ENCODE results near the gene ADGRG3. TPM values are rescaled to one million over a fixed set of nuclear protein-coding genes. Genes with fewer than 3 reads are reported as not detected.

Gene ADGRG3
- total RNA-seq, 1 donor from 2014 or later: 7.7 TPM

DNA sequence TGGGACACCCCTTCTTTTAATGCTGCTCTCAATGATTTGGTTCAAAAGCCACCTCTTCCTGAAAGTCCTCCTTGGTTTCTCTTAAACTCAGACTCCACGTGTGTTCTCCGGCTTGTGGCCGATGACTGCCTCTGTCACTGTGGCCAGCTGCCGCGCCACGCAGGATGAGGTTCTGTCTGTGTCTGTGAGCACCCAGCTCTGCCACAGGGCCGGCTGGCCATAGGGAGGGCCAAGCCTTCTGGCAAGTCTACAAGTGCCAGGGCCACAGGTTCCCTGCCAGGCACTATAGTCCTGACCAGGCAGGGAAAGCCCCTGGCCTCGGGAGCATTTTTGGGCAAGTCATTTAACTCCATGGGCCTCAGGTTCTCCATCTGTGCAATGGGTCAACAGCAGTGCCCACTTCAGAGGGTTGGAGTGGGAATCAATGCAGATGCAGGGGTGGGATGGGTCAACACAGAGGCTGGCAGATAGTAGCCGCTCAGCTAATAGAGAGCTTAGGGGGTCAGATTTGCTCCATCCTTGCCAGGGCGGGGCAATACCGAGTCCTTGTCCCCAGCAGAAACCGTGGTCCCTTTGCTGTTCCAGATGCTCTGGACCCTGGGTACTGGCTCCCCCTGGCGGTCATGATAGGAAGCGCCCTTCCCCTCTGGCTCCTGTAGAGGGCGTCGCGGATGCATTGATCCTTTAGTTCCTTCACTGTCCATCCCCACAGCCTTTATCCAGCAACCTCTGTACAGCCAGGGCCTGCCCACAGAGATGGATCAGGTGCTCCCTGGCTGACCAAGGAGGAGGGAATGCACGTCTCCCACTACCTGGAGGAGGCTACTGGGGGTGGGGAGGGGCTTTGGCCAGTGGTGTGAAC lies 19.3 kb upstream of the ADGRG3 start:
- DNase-seq (peak; percentile 86), ATAC-seq (peak; percentile 81 to 89)
- Histone ChIP-seq H3K9me3 (no peaks in the 10 kb centered on the region), H3K4me1 (peaks cover 29% of the 10 kb centered on the region), H3K27ac (peak overlapping the region; percentile 64), H3K4me3 (no peak overlapping the region), H3K27me3 (ENCODE audit: low read depth) (no peaks in the 10 kb centered on the region), H3K36me3 (peaks cover 16% of the 10 kb centered on the region)
- TF ChIP-seq, protein P1, sequence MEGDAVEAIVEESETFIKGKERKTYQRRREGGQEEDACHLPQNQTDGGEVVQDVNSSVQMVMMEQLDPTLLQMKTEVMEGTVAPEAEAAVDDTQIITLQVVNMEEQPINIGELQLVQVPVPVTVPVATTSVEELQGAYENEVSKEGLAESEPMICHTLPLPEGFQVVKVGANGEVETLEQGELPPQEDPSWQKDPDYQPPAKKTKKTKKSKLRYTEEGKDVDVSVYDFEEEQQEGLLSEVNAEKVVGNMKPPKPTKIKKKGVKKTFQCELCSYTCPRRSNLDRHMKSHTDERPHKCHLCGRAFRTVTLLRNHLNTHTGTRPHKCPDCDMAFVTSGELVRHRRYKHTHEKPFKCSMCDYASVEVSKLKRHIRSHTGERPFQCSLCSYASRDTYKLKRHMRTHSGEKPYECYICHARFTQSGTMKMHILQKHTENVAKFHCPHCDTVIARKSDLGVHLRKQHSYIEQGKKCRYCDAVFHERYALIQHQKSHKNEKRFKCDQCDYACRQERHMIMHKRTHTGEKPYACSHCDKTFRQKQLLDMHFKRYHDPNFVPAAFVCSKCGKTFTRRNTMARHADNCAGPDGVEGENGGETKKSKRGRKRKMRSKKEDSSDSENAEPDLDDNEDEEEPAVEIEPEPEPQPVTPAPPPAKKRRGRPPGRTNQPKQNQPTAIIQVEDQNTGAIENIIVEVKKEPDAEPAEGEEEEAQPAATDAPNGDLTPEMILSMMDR (IDR thresholded peaks at IDR 0.05): peak; percentile 100
- intact Hi-C loops (cut with DNase I): loop anchor here (10.0 kb wide), 1 partner anchor 54 kb away; no protein-coding TSS in a partner anchor

DNA sequence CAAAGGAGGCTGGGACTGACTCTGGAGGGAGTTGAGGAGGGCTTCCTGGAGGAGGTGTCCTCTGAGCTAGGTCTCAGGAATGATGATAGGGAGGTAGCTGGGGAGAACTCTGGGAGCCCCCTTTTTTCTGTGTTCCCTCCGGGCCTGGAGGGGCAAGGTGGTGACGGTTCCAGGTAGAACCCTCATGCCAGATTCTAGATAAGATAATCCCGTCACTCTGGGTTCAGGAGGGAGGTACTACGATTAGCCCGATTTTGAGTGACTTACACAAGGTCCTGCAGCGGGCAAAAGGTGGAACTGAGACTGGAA lies 18.7 kb upstream of the ADGRG3 start:
- TF ChIP-seq, protein P1 (IDR thresholded peaks at IDR 0.05): no peak
- H3K4me1 ChIP-seq: peaks cover 27% of the 10 kb centered on the region
- no peak overlapping the region for H3K27ac ChIP-seq
- DNase-seq: no peak
- no peak for ATAC-seq
- peaks cover 16% of the 10 kb centered on the region for H3K36me3 ChIP-seq
- intact Hi-C loops (cut with DNase I): loop anchor here (10.0 kb wide), 1 partner anchor 55 kb away; no protein-coding TSS in a partner anchor
- no peak overlapping the region for H3K4me3 ChIP-seq
- no peaks in the 10 kb centered on the region for H3K9me3 ChIP-seq
- no peaks in the 10 kb centered on the region for H3K27me3 ChIP-seq (ENCODE audit: low read depth)

DNA sequence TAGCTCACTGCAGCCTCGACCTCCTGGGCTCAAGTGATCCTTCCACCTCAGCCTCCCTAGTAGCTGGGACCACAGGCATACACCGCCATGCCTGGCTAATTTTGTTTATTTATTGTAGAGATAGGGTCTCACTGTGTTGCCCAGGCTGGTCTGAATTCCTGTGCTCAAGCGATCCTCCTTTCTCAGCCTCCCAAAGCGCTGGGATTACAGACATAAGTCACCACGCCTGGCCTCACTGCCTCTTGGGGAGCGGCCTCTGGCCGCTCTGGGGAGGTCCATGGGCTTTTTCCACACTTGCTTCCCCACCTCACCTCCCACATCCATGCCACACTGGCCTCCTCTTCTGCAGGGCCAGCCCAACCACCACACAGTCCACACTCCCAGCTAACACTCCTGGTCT lies 18.3 kb upstream of the ADGRG3 start:
- H3K36me3 ChIP-seq: peaks cover 16% of the 10 kb centered on the region
- DNase-seq (no peak), ATAC-seq (no peak)
- H3K9me3 ChIP-seq: no peaks in the 10 kb centered on the region
- H3K4me1 ChIP-seq: peaks cover 27% of the 10 kb centered on the region
- intact Hi-C loops (cut with DNase I): loop anchor here (10.0 kb wide), 1 partner anchor 55 kb away; no protein-coding TSS in a partner anchor
- no peak overlapping the region for H3K4me3 ChIP-seq
- H3K27me3 ChIP-seq (ENCODE audit: low read depth): no peaks in the 10 kb centered on the region
- H3K27ac ChIP-seq: no peak overlapping the region
- TF ChIP-seq, protein P1 (IDR thresholded peaks at IDR 0.05): no peak

DNA sequence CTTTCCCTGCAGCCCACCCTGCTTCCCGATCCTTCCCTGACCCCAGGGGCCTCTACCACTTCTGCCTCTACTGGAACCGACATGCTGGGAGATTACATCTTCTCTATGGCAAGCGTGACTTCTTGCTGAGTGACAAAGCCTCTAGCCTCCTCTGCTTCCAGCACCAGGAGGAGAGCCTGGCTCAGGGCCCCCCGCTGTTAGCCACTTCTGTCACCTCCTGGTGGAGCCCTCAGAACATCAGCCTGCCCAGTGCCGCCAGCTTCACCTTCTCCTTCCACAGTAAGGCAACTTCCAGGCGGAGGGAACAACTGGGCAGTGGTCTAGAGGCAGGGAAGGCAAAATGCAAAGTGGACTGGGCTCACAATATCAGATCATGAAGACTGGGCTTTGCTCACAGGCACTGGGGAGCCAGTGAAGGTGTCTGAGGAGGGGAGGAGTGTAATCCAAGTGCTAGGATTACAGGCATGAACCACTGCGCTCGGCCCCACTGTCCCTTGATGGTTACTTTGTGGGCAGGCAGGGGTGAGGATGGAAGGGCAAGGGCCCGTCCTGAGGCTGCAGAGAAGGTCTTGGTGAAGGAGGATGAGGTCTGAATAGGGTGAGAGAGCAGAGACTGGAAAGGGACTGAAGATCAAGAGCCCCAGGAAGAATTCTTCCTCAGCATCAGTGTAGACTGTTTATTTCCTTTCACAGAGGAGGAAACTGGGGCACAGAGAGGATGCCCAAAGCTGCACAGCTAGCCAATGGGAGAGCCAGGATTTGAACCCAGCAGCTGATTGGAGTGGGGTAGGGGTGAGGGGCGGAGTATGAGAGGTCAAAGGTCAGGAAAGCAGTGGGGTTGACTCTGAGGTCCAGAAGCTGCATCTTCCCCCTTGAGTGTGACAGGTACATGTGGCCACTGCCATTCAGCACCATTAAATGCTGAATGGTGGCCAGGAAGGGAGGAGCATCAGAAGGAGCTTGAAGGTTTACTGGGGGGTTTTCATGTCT lies 16.5 kb upstream of the ADGRG3 start:
- H3K27me3 ChIP-seq (ENCODE audit: low read depth): no peaks in the 10 kb centered on the region
- intact Hi-C loops (cut with DNase I): no loop called here
- TF ChIP-seq, protein P1 (IDR thresholded peaks at IDR 0.05): no peak
- DNase-seq (no peak), ATAC-seq (no peak)
- H3K4me1 ChIP-seq: peaks cover 22% of the 10 kb centered on the region
- H3K9me3 ChIP-seq: no peaks in the 10 kb centered on the region
- H3K27ac ChIP-seq: no peak overlapping the region
- no peak overlapping the region for H3K4me3 ChIP-seq
- peaks cover 22% of the 10 kb centered on the region for H3K36me3 ChIP-seq

DNA sequence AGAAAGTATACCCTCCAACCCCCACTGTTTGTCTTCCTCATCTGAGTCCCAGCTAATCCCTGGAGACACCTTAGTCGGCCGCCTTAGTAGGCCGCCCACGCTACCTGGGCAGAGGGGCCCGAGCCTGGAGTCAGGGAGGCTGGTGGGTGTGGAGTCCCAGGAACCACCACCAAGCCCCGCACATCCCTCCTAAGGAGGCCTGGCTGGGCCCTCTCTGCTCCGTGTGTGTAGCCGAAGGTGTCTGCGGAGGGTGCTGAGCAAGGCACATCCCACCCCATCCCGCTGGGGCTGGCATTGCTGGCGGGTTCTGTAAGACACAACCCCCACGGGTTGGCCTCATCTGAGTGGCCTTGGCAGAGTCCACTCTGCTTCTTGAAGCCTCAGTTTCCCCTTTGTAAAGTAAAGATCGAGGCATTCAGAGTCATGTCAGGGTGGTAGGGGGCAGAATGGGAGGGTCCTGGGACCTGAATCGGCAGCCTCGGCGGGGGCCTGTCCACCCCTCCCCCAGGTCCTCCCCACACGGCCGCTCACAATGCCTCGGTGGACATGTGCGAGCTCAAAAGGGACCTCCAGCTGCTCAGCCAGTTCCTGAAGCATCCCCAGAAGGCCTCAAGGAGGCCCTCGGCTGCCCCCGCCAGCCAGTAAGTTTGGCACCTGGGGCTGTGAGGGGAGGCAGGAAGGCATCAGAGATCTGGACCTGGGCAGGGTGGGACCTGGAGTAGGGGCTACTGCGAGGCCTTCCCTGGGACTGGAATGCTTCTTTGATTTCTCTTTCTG lies 15.2 kb upstream of the ADGRG3 start:
- TF ChIP-seq, protein P1 (IDR thresholded peaks at IDR 0.05): no peak

More for the DNA sequence above, 15.2 kb upstream of the ADGRG3 start:
- intact Hi-C loops (cut with DNase I): no loop called here
- no peaks in the 10 kb centered on the region for H3K27me3 ChIP-seq (ENCODE audit: low read depth)
- ATAC-seq (no peak), DNase-seq (no peak)
- H3K27ac ChIP-seq: no peak overlapping the region
- H3K36me3 ChIP-seq: peaks cover 35% of the 10 kb centered on the region
- H3K9me3 ChIP-seq: no peaks in the 10 kb centered on the region
- H3K4me1 ChIP-seq: peaks cover 12% of the 10 kb centered on the region
- no peak overlapping the region for H3K4me3 ChIP-seq
